Neural progenitor cell (in vitro differentiated cells): ENCODE results near the gene TPMT. TPM values are rescaled to one million over a fixed set of nuclear protein-coding genes. Genes with fewer than 3 reads are reported as not detected.

Experiments used
- DNase-seq: peaks from one replicate; pipeline ENCODE4 v3.0.0-alpha.2; 2016; ENCODE audit warnings: low spot score
- H2AFZ ChIP-seq: fragments of 200-600 bp; sonication (generic); replicated peaks from 2 replicates; pipeline ENCODE4 v1.6.1; 2016; ENCODE audit warnings: antibody characterized with exemption
- H3F3A ChIP-seq: fragments of 200-600 bp; sonication (generic); 2 replicates; pipeline ENCODE4 v1.6.1; 2016; ENCODE audit warnings: antibody characterized with exemption, low read depth
- H3K27ac ChIP-seq: fragments of 200-600 bp; sonication (generic); 2 replicates; pipeline ENCODE4 v1.5.1; 2016; ENCODE audit warnings: mild to moderate bottlenecking
- H3K27me3 ChIP-seq: fragments of 200-600 bp; sonication (generic); 2 replicates; pipeline ENCODE4 v1.6.1; 2016; ENCODE audit warnings: mild to moderate bottlenecking, moderate library complexity
- H3K36me3 ChIP-seq: fragments of 200-600 bp; sonication (generic); 2 replicates; pipeline ENCODE4 v1.5.1; 2016
- H3K4me1 ChIP-seq: fragments of 200-600 bp; sonication (generic); 2 replicates; pipeline ENCODE4 v1.6.1; 2016; ENCODE audit warnings: mixed run types
- H3K4me2 ChIP-seq: fragments of 200-600 bp; sonication (generic); 2 replicates; pipeline ENCODE4 v1.6.1; 2016
- H3K4me3 ChIP-seq: fragments of 200-600 bp; sonication (generic); 2 replicates; pipeline ENCODE4 v1.5.1; 2016
- H3K79me2 ChIP-seq: fragments of 200-600 bp; sonication (generic); 2 replicates; pipeline ENCODE4 v1.6.1; 2016; ENCODE audit warnings: low read depth
- H3K9ac ChIP-seq: fragments of 200-600 bp; sonication (generic); 2 replicates; pipeline ENCODE4 v1.6.1; 2016
- H3K9me3 ChIP-seq: fragments of 200-600 bp; sonication (generic); 2 replicates; pipeline ENCODE4 v1.5.1; 2016; ENCODE audit warnings: low read depth
- H4K20me1 ChIP-seq: fragments of 200-600 bp; sonication (generic); 2 replicates; pipeline ENCODE4 v1.6.1; 2016; ENCODE audit warnings: low read depth
- H3K27ac Mint-ChIP-seq: 3 replicates; pipeline ENCODE4 v1.8.0; 2021; ENCODE audit warnings: mixed read lengths
- H3K27me3 Mint-ChIP-seq: 2 replicates; pipeline ENCODE4 v1.8.0; 2022; ENCODE audit warnings: low read depth, mild to moderate bottlenecking, inconsistent platforms, moderate library complexity, mixed read lengths; ENCODE audit not compliant: insufficient read depth
- H3K36me3 Mint-ChIP-seq: 3 replicates; pipeline ENCODE4 v1.8.0; 2021; ENCODE audit warnings: mixed read lengths
- H3K4me1 Mint-ChIP-seq: 3 replicates; pipeline ENCODE4 v1.8.0; 2021; ENCODE audit warnings: mixed read lengths
- H3K4me3 Mint-ChIP-seq: 3 replicates; pipeline ENCODE4 v1.8.0; 2021; ENCODE audit warnings: mild to moderate bottlenecking, moderate library complexity, mixed read lengths
- H3K9me3 Mint-ChIP-seq: 3 replicates; pipeline ENCODE4 v1.8.0; 2020; ENCODE audit warnings: mixed read lengths
- CTCF ChIP-seq: fragments of 200-600 bp; sonication (generic); IDR thresholded peaks from 2 replicates; pipeline ENCODE4 v1.5.1; 2017; ENCODE audit warnings: antibody characterized with exemption, mild to moderate bottlenecking
- EZH2 ChIP-seq: fragments of 200-600 bp; sonication (generic); IDR thresholded peaks from 2 replicates; pipeline ENCODE4 v1.6.1; 2017; ENCODE audit warnings: antibody characterized with exemption, mild to moderate bottlenecking, moderate library complexity
- EZH2phosphoT487 ChIP-seq: fragments of 200-600 bp; sonication (generic); IDR thresholded peaks from 2 replicates; pipeline ENCODE4 v1.6.1; 2017; ENCODE audit warnings: antibody characterized with exemption
- total RNA-seq: library from RNA; depleted of rRNA; stranded (reverse); fragments of >200 nt; gene quantifications from 2 replicates; pipeline ENCODE4 v1.2.3, GENCODE V29; 2015; ENCODE audit warnings: low replicate concordance

Gene TPMT
- total RNA-seq = 15.0 and 22.1 TPM in 2 replicates

GRCh38 chr6:18154507-18155149 is at the start of gene TPMT:
TSS of gene TPMT (minus strand) at chr6:18155077. CDS start at chr6:18149127, 5,950 bp downstream.
- no peaks in the 10 kb centered on the region for H4K20me1 ChIP-seq
- Mint-ChIP-seq H3K36me3 (no peaks in the 10 kb centered on the region), H3K27me3 (no peaks in the 10 kb centered on the region), H3K9me3 (no peaks in the 10 kb centered on the region), H3K4me1 (peaks cover 15% of the 10 kb centered on the region), H3K27ac (peak within 1 kb of the TSS; percentile 81), H3K4me3 (peak within 1 kb of the TSS; percentile 97)
- peak within 1 kb of the TSS; percentile 97 for H3K4me2 ChIP-seq
- H3K36me3 ChIP-seq = no peaks in the 10 kb centered on the region
- peak within 1 kb of the TSS; percentile 99 for H2AFZ ChIP-seq
- peaks cover 19% of the 10 kb centered on the region for H3K4me1 ChIP-seq
- peak within 1 kb of the TSS; percentile 64 for H3K9ac ChIP-seq
- peak; percentile 97 for DNase-seq
- H3F3A ChIP-seq = peaks cover 26% of the 10 kb centered on the region
- TF ChIP-seq EZH2phosphoT487 (no peak), CTCF (no peak), EZH2 (no peak)
- peak within 1 kb of the TSS; percentile 98 for H3K4me3 ChIP-seq
- no peaks in the 10 kb centered on the region for H3K9me3 ChIP-seq
- H3K27me3 ChIP-seq = no peaks in the 10 kb centered on the region
- H3K79me2 ChIP-seq = peaks cover 17% of the 10 kb centered on the region
- H3K27ac ChIP-seq = peak within 1 kb of the TSS; percentile 78

- no peak overlapping the region for H3K27ac Mint-ChIP-seq
Observed at GRCh38 chr6:18203786-18204185, 48.9 kb upstream of the TPMT start.

GRCh38 chr6:18192026-18192425 is 37.1 kb upstream of the TPMT start:
- Histone ChIP-seq H3K4me3 (no peak overlapping the region), H3K36me3 (no peaks in the 10 kb centered on the region), H2AFZ (no peak overlapping the region), H3K9me3 (no peaks in the 10 kb centered on the region), H3K27ac (no peak overlapping the region), H3F3A (peaks cover 4% of the 10 kb centered on the region), H3K4me2 (no peak overlapping the region), H3K9ac (no peak overlapping the region), H3K79me2 (no peaks in the 10 kb centered on the region), H4K20me1 (no peaks in the 10 kb centered on the region), H3K27me3 (no peaks in the 10 kb centered on the region), H3K4me1 (peaks cover 7% of the 10 kb centered on the region)
- TF ChIP-seq EZH2 = no peak
- no peak overlapping the region for H3K27ac Mint-ChIP-seq
- H3K4me3 Mint-ChIP-seq = no peak overlapping the region
- H3K27me3 Mint-ChIP-seq = no peaks in the 10 kb centered on the region
- H3K9me3 Mint-ChIP-seq = no peaks in the 10 kb centered on the region
- H3K4me1 Mint-ChIP-seq = peaks cover 8% of the 10 kb centered on the region
- no peaks in the 10 kb centered on the region for H3K36me3 Mint-ChIP-seq
- DNase-seq = no peak

More at GRCh38 chr6:18203786-18204185, 48.9 kb upstream of the TPMT start:
- Mint-ChIP-seq H3K4me1 (peaks cover 10% of the 10 kb centered on the region), H3K9me3 (no peaks in the 10 kb centered on the region), H3K36me3 (peaks cover 5% of the 10 kb centered on the region), H3K27me3 (no peaks in the 10 kb centered on the region), H3K4me3 (no peak overlapping the region)
- Histone ChIP-seq H4K20me1 (no peaks in the 10 kb centered on the region), H2AFZ (no peak overlapping the region), H3K4me3 (no peak overlapping the region), H3F3A (no peaks in the 10 kb centered on the region), H3K9me3 (no peaks in the 10 kb centered on the region), H3K79me2 (no peaks in the 10 kb centered on the region), H3K4me1 (no peaks in the 10 kb centered on the region), H3K27ac (no peak overlapping the region), H3K4me2 (no peak overlapping the region), H3K27me3 (no peaks in the 10 kb centered on the region), H3K9ac (no peak overlapping the region), H3K36me3 (no peaks in the 10 kb centered on the region)
- TF ChIP-seq CTCF (no peak), EZH2 (no peak), EZH2phosphoT487 (no peak)
- no peak for DNase-seq

- no peak for DNase-seq
- Mint-ChIP-seq H3K4me3 (no peak overlapping the region), H3K9me3 (no peaks in the 10 kb centered on the region), H3K4me1 (peaks cover 31% of the 10 kb centered on the region), H3K36me3 (peaks cover 4% of the 10 kb centered on the region), H3K27ac (no peak overlapping the region), H3K27me3 (no peaks in the 10 kb centered on the region)
- Histone ChIP-seq H2AFZ (no peak overlapping the region), H3K36me3 (no peaks in the 10 kb centered on the region), H4K20me1 (no peaks in the 10 kb centered on the region), H3F3A (peaks cover 18% of the 10 kb centered on the region), H3K4me1 (peaks cover 19% of the 10 kb centered on the region), H3K9ac (no peak overlapping the region), H3K27me3 (no peaks in the 10 kb centered on the region), H3K4me2 (no peak overlapping the region), H3K4me3 (no peak overlapping the region), H3K27ac (no peak overlapping the region), H3K9me3 (no peaks in the 10 kb centered on the region), H3K79me2 (no peaks in the 10 kb centered on the region)
- no peak for TF ChIP-seq CTCF
- no peak for TF ChIP-seq EZH2
- no peak for TF ChIP-seq EZH2phosphoT487
Observed at GRCh38 chr6:18189196-18189595, 34.3 kb upstream of the TPMT start.
